Choroid plexus epithelial cell (primary cell): ENCODE results near the gene SRC.

Source experiments
- DNase-seq: peaks from one replicate; pipeline ENCODE4 v3.0.0-alpha.2; 2010; ENCODE audit warnings: low read depth
- H3K4me3 ChIP-seq: 2 replicates; pipeline ENCODE4 v1.5.1; 2011; ENCODE audit warnings: low read depth, mild to moderate bottlenecking, control low read depth, low read length, moderate library complexity
- CTCF ChIP-seq: conservative IDR thresholded peaks from 2 replicates; pipeline ENCODE4 v1.5.1; 2011; ENCODE audit warnings: low read depth, mild to moderate bottlenecking, control low read depth, inconsistent platforms, low read length, moderate library complexity

SRC gene

GRCh38 chr20:37342231-37343177 is 3.4 kb upstream of the SRC start:
- no peak overlapping the region for H3K4me3 ChIP-seq
- TF ChIP-seq CTCF, result peak; percentile 29
- DNase-seq, result no peak

GRCh38 chr20:37343212-37343993 is 2.5 kb upstream of the SRC start:
- DNase-seq, result no peak
- no peak overlapping the region for H3K4me3 ChIP-seq
- no peak for TF ChIP-seq CTCF

GRCh38 chr20:37343994-37344355 is 2.0 kb upstream of the SRC start:
- DNase-seq, result no peak
- TF ChIP-seq CTCF, result no peak
- no peak overlapping the region for H3K4me3 ChIP-seq

- no peak for DNase-seq
- H3K4me3 ChIP-seq, result no peak overlapping the region
- TF ChIP-seq CTCF, result no peak
Observed at GRCh38 chr20:37344506-37345338, 1.2 kb upstream of the SRC start.

GRCh38 chr20:37346236-37346534 is 245 bp downstream of the SRC start:
- peak overlapping the region; percentile 64 for H3K4me3 ChIP-seq
- no peak for TF ChIP-seq CTCF
- DNase-seq, result no peak

- no peak for DNase-seq
- no peak for TF ChIP-seq CTCF
- peak overlapping the region; percentile 64 for H3K4me3 ChIP-seq
Observed at GRCh38 chr20:37346535-37347346, 801 bp downstream of the SRC start.
